Panc1 (cell line): ENCODE data around the gene PDCL2. TPM values are rescaled to one million over a fixed set of nuclear protein-coding genes. Genes with fewer than 3 reads are reported as not detected.
"Not testable (repeated sequence)": the region's sequence is repeated elsewhere in the genome, so short reads cannot be mapped to it uniquely, and the experiment has no call there.

ENCODE experiments used
- ATAC-seq: fragments of 200-7000 bp; cut with Tn5 transposase; 2 replicates; pipeline ENCODE4 v1.9.1; 2020; ENCODE audit warnings: mild to moderate bottlenecking, moderate library complexity
- BruUV-seq: library from RNA; stranded (reverse); fragments of 400-500 nt; replicated peaks from 2 replicates; lab custom pipeline; 2021; lab: Mats Ljungman, UMichigan
- CTCF ChIA-PET: fragments of 300-600 bp; sonication (Branson Sonifier 250); formaldehyde crosslinking; loops from one replicate; lab custom pipeline; 2022; ENCODE audit warnings: antibody characterized with exemption; lab: Charles Lee
- POLR2A ChIA-PET: fragments of 300-600 bp; sonication (Branson Sonifier 250); formaldehyde crosslinking; loops from one replicate; lab custom pipeline; 2022; ENCODE audit warnings: antibody characterized with exemption; lab: Charles Lee
- DNase-seq: peaks from one replicate; pipeline ENCODE4 v3.0.0-alpha.2; 2010; ENCODE audit warnings: low read depth, low spot score
- H3K27ac ChIP-seq: 2 replicates; pipeline ENCODE4 v1.5.1; 2011; ENCODE audit warnings: mild to moderate bottlenecking, low read length, inconsistent platforms
- H3K27me3 ChIP-seq: fragments of 200-500 bp; sonication (Bioruptor generic); 2 replicates; pipeline ENCODE4 v1.6.0; 2014; ENCODE audit warnings: low read length, inconsistent platforms; ENCODE audit not compliant: control insufficient read depth, insufficient read depth
- H3K36me3 ChIP-seq: fragments of 200-500 bp; sonication (Bioruptor generic); 2 replicates; pipeline ENCODE4 v1.5.1; 2014; ENCODE audit warnings: inconsistent platforms, mild to moderate bottlenecking, low read length, moderate library complexity; ENCODE audit not compliant: control insufficient read depth, insufficient read depth
- H3K4me1 ChIP-seq: 2 replicates; pipeline ENCODE4 v1.5.1; 2011; ENCODE audit warnings: inconsistent platforms, mild to moderate bottlenecking, low read length, moderate library complexity; ENCODE audit not compliant: control insufficient read depth, insufficient read depth
- H3K4me3 ChIP-seq, 2 experiments: 2 replicates each; pipeline ENCODE4 v1.5.1; 2011 to 2012; ENCODE audit warnings: low read depth in 2 of 2, low read length in 2 of 2, mild to moderate bottlenecking in 2 of 2, inconsistent platforms in 1 of 2, moderate library complexity in 1 of 2
- H3K9me3 ChIP-seq: fragments of 200-500 bp; sonication (Bioruptor generic); 2 replicates; pipeline ENCODE4 v1.5.1; 2014; ENCODE audit warnings: low read depth, mild to moderate bottlenecking, inconsistent platforms, low read length, moderate library complexity; ENCODE audit not compliant: control insufficient read depth, insufficient read depth
- POLR2AphosphoS5 ChIP-seq: IDR thresholded peaks from 2 replicates; pipeline ENCODE4 v1.6.1; 2012; ENCODE audit warnings: mild to moderate bottlenecking, low read depth, low read length, moderate library complexity
- REST ChIP-seq, 2 experiments: IDR thresholded peaks; 2 replicates each; pipeline ENCODE4 v1.6.1; 2011 to 2012; ENCODE audit warnings: low read depth in 2 of 2, control low read depth in 1 of 2, low read length in 1 of 2, mild to moderate bottlenecking in 1 of 2, moderate library complexity in 1 of 2; ENCODE audit not compliant: insufficient read depth in 1 of 2
- SIN3A ChIP-seq: IDR thresholded peaks from 2 replicates; pipeline ENCODE4 v1.6.1; 2012; ENCODE audit warnings: low read depth, mild to moderate bottlenecking, low read length, moderate library complexity, borderline replicate concordance; ENCODE audit not compliant: insufficient read depth
- TCF7L2 ChIP-seq: IDR thresholded peaks from 2 replicates; pipeline ENCODE4 v1.6.1; 2011; ENCODE audit warnings: mild to moderate bottlenecking, low read depth, low read length, inconsistent platforms
- in situ Hi-C: cut with HindIII; loops from 2 replicates; pipeline ENCODE4 v1.10.0; 2016; ENCODE audit warnings: low sequenced_read_pairs, low pct_unique_long_range_greater_than_20kb
- intact Hi-C: fragments of 100-400 bp; cut with micrococcal nuclease; formaldehyde crosslinking; loops from one replicate; pipeline ENCODE4 v1.10.0; 2022; ENCODE audit not compliant: unreplicated experiment
- total RNA-seq: library from RNA; stranded (reverse); gene quantifications from one replicate; pipeline ENCODE4 v1.2.1, GENCODE V29; 2021; ENCODE audit not compliant: unreplicated experiment
- TF ChIP-seq, protein P1 (sequence below): fragments of 450-650 bp; IDR thresholded peaks from 2 replicates; pipeline ENCODE4 v1.5.1; 2017; ENCODE audit warnings: mild to moderate bottlenecking

Gene PDCL2
- total RNA-seq, 1 experiment from 2014 or later, result not detected

GRCh38 chr4:55598641-55599040, 6.6 kb upstream of the PDCL2 start:
- no peak overlapping the region for H3K4me3 ChIP-seq
- ChIA-PET POLR2A (no interaction called here), CTCF (no interaction called here)
- H3K27me3 ChIP-seq, result no peaks in the 10 kb centered on the region
- H3K9me3 ChIP-seq, result no peaks in the 10 kb centered on the region
- ATAC-seq, result no peak
- in situ Hi-C loops (no loop called here), intact Hi-C loops (no loop called here)
- TF ChIP-seq, protein P1, sequence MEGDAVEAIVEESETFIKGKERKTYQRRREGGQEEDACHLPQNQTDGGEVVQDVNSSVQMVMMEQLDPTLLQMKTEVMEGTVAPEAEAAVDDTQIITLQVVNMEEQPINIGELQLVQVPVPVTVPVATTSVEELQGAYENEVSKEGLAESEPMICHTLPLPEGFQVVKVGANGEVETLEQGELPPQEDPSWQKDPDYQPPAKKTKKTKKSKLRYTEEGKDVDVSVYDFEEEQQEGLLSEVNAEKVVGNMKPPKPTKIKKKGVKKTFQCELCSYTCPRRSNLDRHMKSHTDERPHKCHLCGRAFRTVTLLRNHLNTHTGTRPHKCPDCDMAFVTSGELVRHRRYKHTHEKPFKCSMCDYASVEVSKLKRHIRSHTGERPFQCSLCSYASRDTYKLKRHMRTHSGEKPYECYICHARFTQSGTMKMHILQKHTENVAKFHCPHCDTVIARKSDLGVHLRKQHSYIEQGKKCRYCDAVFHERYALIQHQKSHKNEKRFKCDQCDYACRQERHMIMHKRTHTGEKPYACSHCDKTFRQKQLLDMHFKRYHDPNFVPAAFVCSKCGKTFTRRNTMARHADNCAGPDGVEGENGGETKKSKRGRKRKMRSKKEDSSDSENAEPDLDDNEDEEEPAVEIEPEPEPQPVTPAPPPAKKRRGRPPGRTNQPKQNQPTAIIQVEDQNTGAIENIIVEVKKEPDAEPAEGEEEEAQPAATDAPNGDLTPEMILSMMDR, result no peak
- TF ChIP-seq REST (IDR thresholded peaks at IDR 0.05; ENCODE audit: insufficient read depth in 1 of 2, low read depth in 2 of 2, low read length in 1 of 2), result no peak
- no peak for TF ChIP-seq SIN3A
- TF ChIP-seq POLR2AphosphoS5, result no peak
- TF ChIP-seq TCF7L2, result no peak
- no peak overlapping the region for H3K27ac ChIP-seq
- H3K36me3 ChIP-seq, result no peaks in the 10 kb centered on the region
- DNase-seq, result no peak
- no peaks in the 10 kb centered on the region for H3K4me1 ChIP-seq
- no TSS peak for BruUV-seq

DNA sequence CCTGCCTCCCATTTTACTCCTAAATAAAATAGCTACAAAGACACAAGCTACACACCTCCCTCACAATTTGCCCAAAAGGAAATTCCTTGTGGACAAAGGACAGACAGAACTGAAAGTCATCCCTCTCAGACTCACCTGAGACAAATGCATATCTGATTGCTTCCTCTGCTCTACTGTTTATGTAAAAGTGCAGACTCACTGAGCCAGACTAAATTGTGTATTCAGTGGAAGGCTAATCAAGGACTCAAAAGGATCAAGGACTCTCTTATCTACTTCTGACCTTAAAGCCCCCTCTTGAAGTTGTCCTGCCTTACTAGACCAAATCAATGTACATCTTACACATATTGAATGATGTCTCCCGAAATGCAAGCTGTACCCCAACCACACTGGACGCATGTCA, 3.9 kb downstream of the PDCL2 start:
- Histone ChIP-seq H3K4me1 (no peaks in the 10 kb centered on the region), H3K27ac (no peak overlapping the region), H3K9me3 (no peaks in the 10 kb centered on the region), H3K36me3 (no peaks in the 10 kb centered on the region), H3K27me3 (no peaks in the 10 kb centered on the region), H3K4me3 (no peak overlapping the region)
- no TSS peak for BruUV-seq
- TF ChIP-seq, protein P1, result no peak
- POLR2A ChIA-PET, result no interaction called here
- ATAC-seq (no peak), DNase-seq (no peak)
- CTCF ChIA-PET, result no interaction called here
- in situ Hi-C loops, result no loop called here
- intact Hi-C loops, result no loop called here

DNA sequence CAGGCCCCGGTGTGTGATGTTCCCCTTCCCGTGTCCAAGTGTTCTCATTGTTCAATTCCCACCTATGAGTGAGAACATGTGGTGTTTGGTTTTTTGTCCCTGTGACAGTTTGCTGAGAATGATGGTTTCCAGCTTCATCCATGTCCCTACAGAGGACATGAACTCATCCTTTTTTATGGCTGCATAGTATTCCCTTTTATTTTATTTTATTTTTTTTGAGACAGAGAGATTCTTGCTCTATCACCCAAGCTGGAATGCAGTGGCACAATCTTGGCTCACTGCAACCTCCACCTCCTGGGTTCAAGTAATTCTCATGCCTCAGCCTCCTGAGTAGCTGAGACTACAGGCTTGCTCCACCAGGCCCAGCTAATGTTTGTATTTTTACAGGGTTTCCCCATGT, 9.3 kb downstream of the PDCL2 start:
- ATAC-seq, H3K27me3 ChIP-seq, H3K27ac ChIP-seq, in situ Hi-C loops, H3K9me3 ChIP-seq, DNase-seq, intact Hi-C loops, H3K36me3 ChIP-seq, BruUV-seq, H3K4me1 ChIP-seq, H3K4me3 ChIP-seq, CTCF ChIA-PET: not testable (repeated sequence)
- POLR2A ChIA-PET, result interaction anchor here (0.6 kb wide), 1 partner anchor 9 kb away, joined by 4 read pairs; no protein-coding TSS in a partner anchor
